GM10266 (cell line): ENCODE results near the gene SLC4A2.

Experiments used
- DNase-seq: peaks from one replicate; pipeline ENCODE4 v3.0.0; 2012; ENCODE audit errors: extremely low spot score
- CTCF ChIP-seq: IDR thresholded peaks from 2 replicates; pipeline ENCODE4 v1.5.1; 2012; ENCODE audit warnings: mild to moderate bottlenecking, low read depth; ENCODE audit not compliant: control insufficient read depth, insufficient read depth; ENCODE audit errors: missing control alignments

The SLC4A2 gene

GRCh38 chr7:151095828-151096475, 36.6 kb downstream of the SLC4A2 start:
- no peak for DNase-seq
- no peak for TF ChIP-seq CTCF

DNA sequence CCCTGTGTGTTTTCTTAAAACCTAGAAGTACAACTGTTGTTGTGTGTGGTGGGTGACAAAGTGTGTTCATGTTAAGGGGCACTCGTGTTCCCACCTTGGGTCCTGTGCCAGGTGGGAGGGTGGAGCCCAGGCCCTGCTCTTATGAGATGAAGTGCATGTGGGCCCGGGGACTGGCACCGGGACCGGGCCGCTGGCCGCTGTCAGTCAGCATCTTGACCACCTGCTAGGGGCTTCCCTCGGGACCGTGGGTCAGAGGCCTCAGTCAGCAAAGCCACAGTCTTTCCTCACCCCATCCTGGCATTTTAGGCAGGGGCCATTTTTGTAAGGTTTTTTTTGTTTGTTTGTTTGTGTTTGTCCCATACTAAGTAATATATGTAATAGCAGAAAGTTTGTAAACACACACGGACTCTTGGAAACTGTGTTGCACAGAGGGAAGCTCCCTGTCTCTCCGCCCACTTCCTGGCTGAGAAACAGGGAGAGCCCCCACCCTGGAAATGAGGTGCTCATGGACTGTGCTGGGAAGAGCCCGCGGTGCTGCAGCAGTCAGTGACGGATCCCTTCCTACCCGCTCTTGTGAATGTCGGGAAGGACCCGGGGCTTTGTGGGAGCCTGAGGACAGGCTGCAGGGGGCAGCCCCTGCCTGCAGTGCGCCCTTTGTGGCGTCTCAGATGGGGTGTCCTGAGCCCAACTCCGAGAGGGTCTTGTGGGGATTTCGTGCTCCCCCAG, 40.3 kb downstream of the SLC4A2 start:
- no peak for DNase-seq
- no peak for TF ChIP-seq CTCF

- no peak for TF ChIP-seq CTCF
- no peak for DNase-seq
Measured at GRCh38 chr7:151100921-151101320, 41.5 kb downstream of the SLC4A2 start.

DNA sequence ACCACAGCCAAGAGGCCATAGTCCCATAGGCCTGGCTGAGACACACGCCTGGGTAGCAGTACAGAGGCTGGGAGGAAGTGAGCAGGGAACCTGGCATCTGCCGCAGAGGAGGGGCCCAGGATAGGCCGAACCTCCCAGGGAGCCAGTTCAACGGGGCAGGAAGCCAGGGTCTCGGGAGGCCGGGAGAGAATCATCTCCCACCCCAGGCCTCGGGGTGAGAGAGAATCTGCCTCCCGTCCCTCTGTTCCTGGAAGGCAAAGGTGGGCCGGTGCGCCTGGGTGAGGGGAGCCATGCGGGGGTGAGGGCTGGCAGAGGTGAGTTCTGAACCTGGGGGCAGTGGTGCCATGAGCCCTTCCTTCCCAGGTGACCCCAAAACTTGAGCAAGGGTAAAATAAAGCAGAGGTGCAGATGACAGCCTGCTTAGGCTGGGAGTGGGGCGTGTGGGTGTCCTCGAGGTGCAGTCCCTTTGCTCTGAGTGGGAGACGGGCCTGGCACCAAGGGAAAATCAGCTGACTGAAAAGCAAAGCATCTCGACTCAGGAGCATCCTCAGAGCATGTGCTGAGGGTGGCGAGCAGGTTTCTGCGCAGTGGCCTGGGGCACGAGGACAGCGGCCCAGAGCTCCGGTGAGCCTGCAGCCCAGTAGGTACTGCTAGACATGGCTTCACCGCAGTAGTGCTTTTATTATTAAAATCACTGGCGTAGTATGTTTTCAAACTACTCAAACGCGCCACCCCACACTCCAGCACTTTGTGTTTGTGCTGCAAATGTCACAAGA, 42.4 kb downstream of the SLC4A2 start:
- no peak for DNase-seq
- no peak for TF ChIP-seq CTCF

GRCh38 chr7:151102991-151103390, 43.6 kb downstream of the SLC4A2 start:
- no peak for TF ChIP-seq CTCF
- DNase-seq = no peak

DNA sequence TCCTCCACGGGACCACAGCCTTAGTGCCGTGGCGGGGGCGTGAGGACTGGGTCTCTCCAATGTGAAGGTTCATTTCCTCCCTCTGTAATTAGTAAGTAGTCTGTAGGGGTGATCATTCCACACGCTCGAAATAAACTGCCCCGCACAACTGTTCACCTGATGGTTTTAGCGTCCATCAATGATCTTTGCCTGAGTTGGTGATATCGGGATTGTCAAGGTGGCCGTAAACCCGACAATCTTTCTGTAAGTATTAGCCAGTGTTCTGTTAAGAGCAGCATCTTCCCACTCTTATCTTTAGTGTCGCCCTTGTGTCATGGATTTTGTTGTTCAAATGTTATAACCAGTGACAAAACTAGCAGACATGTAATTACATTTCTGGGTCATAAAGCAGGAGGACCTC, 44.6 kb downstream of the SLC4A2 start:
- DNase-seq = no peak
- TF ChIP-seq CTCF = no peak
